ENCODE measurements around the gene TRIM69. TPM values are rescaled to one million over a fixed set of nuclear protein-coding genes. Genes with fewer than 3 reads are reported as not detected.

Gene TRIM69
- polyA plus RNA-seq, 1 donor from 2014 or later: 38.3 TPM

DNA sequence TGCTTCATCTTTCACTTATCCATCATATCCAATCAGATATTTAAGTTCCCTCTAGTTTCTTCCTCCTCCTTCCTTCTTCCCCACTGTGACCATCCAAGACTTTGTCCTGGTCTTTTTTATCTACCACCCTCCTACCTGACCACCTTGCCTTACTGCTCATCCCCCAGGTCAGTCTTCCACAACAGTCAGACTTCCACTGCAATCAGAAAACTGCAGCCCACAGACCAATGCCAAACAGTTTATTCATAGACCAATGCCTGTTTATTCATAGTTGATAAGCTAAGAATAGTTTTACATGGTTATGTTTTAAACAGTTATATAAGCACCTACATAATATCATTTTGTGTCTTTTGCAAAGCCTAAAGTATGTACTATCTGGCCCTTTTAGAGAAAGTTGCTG lies 65.5 kb downstream of the TRIM69 start:
- Histone ChIP-seq H3K4me3 (ENCODE audit: low read length) (no peak overlapping the region), H3F3A (ENCODE audit: insufficient read depth, low read length, poor library complexity, severe bottlenecking) (no peaks in the 10 kb centered on the region), H3K36me3 (ENCODE audit: insufficient read depth, low read length) (no peaks in the 10 kb centered on the region), H3K27ac (ENCODE audit: low read length) (no peak overlapping the region), H3K4me2 (ENCODE audit: low read length) (no peak overlapping the region), H3K9me2 (ENCODE audit: insufficient read depth, low read length) (no peaks in the 10 kb centered on the region), H3K9me3 (ENCODE audit: low read length) (no peaks in the 10 kb centered on the region), H2AFZ (ENCODE audit: low read depth, low read length) (no peak overlapping the region), H3K9ac (ENCODE audit: low read length) (no peak overlapping the region), H3K27me3 (ENCODE audit: insufficient read depth, low read depth, low read length) (no peaks in the 10 kb centered on the region), H3K79me2 (replicated peaks; ENCODE audit: insufficient read depth, low read length) (no peaks in the 10 kb centered on the region), H4K20me1 (ENCODE audit: insufficient read depth) (no peaks in the 10 kb centered on the region)
- TF ChIP-seq EZH2 (IDR thresholded peaks at IDR 0.05; ENCODE audit: borderline replicate concordance, insufficient read depth, low read length, poor library complexity, severe bottlenecking) (no peak), EP300 (conservative IDR thresholded peaks at IDR 0.05; ENCODE audit: poor library complexity, severe bottlenecking) (no peak)
- TF ChIP-seq, protein P1, sequence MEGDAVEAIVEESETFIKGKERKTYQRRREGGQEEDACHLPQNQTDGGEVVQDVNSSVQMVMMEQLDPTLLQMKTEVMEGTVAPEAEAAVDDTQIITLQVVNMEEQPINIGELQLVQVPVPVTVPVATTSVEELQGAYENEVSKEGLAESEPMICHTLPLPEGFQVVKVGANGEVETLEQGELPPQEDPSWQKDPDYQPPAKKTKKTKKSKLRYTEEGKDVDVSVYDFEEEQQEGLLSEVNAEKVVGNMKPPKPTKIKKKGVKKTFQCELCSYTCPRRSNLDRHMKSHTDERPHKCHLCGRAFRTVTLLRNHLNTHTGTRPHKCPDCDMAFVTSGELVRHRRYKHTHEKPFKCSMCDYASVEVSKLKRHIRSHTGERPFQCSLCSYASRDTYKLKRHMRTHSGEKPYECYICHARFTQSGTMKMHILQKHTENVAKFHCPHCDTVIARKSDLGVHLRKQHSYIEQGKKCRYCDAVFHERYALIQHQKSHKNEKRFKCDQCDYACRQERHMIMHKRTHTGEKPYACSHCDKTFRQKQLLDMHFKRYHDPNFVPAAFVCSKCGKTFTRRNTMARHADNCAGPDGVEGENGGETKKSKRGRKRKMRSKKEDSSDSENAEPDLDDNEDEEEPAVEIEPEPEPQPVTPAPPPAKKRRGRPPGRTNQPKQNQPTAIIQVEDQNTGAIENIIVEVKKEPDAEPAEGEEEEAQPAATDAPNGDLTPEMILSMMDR (IDR thresholded peaks at IDR 0.05; ENCODE audit: poor library complexity, severe bottlenecking): no peak

DNA sequence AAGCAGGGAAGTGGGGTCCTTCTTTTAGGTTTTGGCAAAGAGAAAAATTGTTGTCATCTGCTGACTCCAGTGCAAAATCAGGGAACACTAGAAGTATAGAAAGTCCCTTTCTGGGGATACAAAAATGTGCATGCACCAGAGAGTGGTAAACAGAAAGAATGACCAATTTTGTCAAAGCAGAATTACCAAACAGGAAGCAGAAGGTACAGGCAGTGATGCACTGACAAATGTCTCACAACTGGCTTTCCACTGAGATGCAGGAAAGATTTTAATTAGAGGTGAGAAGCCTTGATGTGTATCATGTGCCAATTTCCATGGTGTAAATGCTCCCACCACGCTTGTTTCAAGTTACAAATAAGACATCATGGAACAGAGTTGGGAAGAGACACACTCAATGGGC lies 66.0 kb downstream of the TRIM69 start:
- Histone ChIP-seq H3K9me3 (ENCODE audit: low read length) (no peaks in the 10 kb centered on the region), H3K79me2 (replicated peaks; ENCODE audit: insufficient read depth, low read length) (no peaks in the 10 kb centered on the region), H3K27ac (ENCODE audit: low read length) (no peak overlapping the region), H2AFZ (ENCODE audit: low read depth, low read length) (no peak overlapping the region), H3K27me3 (ENCODE audit: insufficient read depth, low read depth, low read length) (no peaks in the 10 kb centered on the region), H3K36me3 (ENCODE audit: insufficient read depth, low read length) (no peaks in the 10 kb centered on the region), H3K9ac (ENCODE audit: low read length) (no peak overlapping the region), H4K20me1 (ENCODE audit: insufficient read depth) (no peaks in the 10 kb centered on the region), H3K4me3 (ENCODE audit: low read length) (no peak overlapping the region), H3F3A (ENCODE audit: insufficient read depth, low read length, poor library complexity, severe bottlenecking) (no peaks in the 10 kb centered on the region), H3K4me2 (ENCODE audit: low read length) (no peak overlapping the region), H3K9me2 (ENCODE audit: insufficient read depth, low read length) (no peaks in the 10 kb centered on the region)
- TF ChIP-seq, protein P1 (IDR thresholded peaks at IDR 0.05; ENCODE audit: poor library complexity, severe bottlenecking): no peak
- no peak for TF ChIP-seq MXI1 (conservative IDR thresholded peaks at IDR 0.05; ENCODE audit: poor library complexity, severe bottlenecking)
- TF ChIP-seq SMC3 (conservative IDR thresholded peaks at IDR 0.05; ENCODE audit: poor library complexity): no peak
- TF ChIP-seq EP300 (conservative IDR thresholded peaks at IDR 0.05; ENCODE audit: poor library complexity, severe bottlenecking): no peak
- TF ChIP-seq, protein P2, sequence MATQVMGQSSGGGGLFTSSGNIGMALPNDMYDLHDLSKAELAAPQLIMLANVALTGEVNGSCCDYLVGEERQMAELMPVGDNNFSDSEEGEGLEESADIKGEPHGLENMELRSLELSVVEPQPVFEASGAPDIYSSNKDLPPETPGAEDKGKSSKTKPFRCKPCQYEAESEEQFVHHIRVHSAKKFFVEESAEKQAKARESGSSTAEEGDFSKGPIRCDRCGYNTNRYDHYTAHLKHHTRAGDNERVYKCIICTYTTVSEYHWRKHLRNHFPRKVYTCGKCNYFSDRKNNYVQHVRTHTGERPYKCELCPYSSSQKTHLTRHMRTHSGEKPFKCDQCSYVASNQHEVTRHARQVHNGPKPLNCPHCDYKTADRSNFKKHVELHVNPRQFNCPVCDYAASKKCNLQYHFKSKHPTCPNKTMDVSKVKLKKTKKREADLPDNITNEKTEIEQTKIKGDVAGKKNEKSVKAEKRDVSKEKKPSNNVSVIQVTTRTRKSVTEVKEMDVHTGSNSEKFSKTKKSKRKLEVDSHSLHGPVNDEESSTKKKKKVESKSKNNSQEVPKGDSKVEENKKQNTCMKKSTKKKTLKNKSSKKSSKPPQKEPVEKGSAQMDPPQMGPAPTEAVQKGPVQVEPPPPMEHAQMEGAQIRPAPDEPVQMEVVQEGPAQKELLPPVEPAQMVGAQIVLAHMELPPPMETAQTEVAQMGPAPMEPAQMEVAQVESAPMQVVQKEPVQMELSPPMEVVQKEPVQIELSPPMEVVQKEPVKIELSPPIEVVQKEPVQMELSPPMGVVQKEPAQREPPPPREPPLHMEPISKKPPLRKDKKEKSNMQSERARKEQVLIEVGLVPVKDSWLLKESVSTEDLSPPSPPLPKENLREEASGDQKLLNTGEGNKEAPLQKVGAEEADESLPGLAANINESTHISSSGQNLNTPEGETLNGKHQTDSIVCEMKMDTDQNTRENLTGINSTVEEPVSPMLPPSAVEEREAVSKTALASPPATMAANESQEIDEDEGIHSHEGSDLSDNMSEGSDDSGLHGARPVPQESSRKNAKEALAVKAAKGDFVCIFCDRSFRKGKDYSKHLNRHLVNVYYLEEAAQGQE (IDR thresholded peaks at IDR 0.05; ENCODE audit: borderline replicate concordance): no peak
